GM18870 (cell line): ENCODE measurements around the gene CACNA1H.
"Not testable (repeated sequence)": the region's sequence is repeated elsewhere in the genome, so short reads cannot be mapped to it uniquely, and the experiment has no call there.

Source experiments
- ATAC-seq: cut with Tn5 transposase; IDR thresholded peaks from one replicate; pipeline ENCODE4 v1.9.1; 2021; ENCODE audit warnings: moderate library complexity; ENCODE audit not compliant: unreplicated experiment

Gene CACNA1H

DNA sequence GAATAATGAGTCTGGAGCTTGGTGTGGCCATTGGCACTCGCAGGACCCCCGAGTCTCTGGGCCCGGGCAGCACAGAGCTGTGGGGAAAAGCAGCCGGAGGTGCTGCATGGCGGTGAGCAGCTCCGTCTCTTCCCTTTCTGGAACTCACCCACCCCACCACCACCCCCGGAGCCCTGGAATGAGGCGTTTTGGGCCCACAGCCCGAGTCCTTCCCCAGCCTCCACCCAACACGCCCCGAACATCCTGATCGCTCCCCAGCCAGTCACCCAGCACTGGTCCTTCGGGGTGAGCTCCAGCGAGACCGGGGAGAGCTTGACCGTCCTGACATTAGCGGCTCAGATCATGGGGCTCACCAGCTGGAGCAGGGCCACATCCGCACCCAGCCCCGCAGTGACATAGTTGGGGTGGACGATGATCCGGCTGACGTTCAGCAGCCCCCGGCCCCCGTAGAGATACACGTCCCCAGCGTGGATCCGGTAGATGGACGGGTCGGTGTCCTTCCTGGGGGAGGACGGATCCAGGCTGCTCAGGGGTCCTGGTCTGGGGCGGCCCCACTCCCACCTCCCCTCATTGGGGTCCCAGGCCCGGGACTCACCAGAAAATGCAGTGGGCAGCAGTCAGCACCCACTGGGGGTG, 109.4 kb downstream of the CACNA1H start:
- ATAC-seq = no peak

DNA sequence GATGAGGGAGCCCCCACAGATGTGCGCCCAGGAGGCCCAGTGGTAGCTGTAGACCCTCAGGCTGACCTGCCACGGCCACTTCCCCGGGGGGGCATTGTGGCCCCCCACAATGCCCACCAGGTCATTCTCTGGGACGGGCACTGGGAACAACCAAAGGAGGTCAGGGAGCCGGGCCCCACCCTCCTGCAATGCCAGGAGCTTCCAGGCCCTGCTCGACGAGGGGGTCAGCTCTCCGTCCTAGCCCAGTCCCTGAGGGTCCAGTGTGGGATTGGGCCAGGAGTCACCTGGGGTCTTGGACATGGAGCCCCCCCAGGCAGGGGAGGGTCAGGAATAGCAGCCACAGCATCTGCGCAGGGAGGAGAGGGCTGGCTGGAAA, 109.9 kb downstream of the CACNA1H start:
- ATAC-seq = no peak

DNA sequence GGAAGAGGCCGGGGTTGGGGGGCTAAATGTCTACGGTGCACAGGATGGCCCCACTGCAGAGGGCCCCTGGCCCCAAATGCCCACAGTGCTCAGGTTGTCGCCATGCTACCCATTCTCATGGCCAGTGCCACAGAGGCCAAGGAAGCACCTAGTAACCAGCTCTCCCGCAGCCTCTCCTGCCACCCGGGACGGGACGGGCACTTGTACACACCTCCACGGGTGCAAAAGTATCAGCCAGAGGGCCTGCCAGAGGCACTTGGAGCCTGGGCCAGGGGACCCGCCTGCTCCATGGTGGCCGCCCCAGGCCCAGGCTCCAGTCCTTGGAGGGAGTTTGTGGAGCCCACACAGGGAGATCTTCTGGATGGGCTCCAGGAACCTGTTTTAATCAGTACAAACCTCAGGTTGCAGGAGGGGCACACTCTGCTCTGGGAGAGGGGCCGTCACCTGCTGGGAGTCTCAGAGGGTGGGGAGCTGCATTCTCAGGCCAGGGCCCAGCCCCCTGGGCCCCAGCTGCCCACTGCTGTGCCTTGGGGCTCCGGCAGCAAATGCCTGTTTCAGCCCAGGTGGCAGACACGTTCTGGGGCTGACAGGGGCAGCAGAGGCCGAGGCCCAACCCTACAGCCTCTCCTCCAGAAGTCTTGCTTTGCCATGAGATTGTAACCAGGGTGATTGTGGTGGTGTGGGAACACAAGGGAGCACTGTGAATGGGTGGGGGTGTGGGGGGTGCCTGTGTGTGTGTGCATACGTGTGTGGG, 110.9 kb downstream of the CACNA1H start:
- ATAC-seq = no peak

DNA sequence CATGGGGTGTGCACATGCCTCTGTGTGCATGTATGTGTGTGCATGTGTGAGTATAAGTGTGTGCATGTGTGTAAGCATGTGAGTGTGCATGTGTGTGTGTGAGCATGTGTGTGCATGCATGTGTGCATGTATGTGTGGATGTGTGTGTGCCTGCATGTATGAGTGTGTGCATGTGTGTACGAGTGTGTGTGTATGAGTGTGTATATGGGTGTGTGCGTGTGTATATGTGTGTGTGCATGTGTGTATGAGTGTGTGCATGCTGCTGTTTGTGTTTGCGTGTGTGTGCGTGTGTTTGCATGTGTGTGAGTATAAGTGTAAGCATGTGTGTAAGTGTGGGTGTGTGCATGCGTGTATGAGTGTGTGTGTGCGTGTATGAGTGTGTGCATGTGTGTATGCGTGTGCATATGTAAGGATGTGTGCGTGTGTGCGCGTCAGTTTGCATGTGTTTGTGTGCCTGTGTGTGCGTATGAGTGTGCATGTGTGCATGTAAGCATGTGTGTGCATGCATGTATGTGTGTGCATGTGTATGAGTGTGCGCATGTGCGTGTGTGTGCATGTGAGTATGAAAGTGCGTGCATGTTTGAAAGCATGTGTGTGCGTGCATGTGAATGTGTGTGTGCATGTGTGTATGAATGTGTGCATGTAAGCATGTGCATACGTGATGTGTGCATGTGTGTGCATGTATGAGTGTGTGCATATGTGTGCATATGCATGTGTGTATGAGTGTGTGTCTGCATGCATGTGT, 111.6 kb downstream of the CACNA1H start:
- ATAC-seq = no peak

DNA sequence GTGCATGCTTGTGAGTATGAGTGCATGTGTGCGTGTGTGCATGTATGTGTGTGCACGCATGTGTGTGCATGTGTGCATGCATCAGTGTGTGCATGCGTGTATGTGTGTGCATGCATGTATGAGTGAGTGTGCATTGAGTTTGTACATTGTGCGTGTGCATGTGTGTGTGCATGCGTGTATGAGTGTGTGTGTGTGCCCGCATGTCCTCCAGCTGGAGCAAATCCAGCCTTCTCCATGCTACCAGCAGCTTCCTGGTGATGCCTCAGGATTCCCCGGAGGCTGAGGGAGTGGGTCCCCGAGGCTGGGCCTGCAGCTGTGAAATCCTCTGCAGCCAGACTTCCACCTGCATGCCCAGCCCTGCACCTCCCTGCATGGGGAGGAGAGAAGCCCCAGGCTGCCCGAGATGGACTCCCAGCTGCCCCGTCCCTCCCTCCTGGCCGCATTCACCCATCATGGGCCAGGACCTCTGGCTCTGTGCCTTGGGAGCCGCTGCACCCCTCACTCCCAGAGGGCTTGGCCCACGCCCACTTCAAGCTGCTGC, 112.3 kb downstream of the CACNA1H start:
- no peak for ATAC-seq

DNA sequence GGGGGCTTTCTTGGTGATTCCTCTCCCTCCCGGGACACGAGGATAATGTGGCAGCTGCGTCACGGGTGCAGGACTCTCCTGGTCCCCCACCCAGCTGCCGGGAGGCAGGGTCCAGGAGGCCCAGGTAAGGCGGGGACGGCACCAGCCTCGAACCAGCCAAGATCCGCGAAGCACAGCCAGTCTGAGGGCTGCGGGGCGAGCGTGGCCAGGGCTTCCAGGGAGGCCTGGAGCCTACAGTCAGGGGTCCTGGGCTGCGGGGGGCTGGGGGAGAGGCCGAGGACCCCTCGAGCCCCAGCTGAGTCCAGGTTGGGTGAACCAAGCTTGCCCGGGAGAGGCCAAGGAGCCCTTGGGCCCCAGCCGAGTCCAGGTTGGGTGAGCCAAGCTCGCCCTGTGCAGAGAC, 112.9 kb downstream of the CACNA1H start:
- ATAC-seq = no peak

DNA sequence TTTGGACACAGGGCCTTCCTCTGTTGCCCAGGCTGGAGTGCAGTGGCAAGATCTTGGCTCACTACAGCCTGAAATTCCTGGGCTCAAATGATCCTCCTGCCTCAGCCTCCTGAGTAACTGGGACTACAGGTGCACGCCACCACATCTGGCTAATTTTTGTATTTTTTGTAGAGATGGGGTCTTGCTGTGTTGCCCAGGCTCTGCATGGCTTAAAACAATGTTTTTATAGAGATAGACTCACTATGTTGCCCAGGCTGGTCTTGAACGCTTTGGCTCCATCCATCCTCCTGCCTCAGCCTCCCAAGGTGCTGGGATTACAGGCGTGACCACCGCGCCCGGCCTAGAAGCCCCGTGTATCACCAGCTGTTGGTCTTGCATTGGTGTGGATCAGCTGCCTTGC, 116.5 kb downstream of the CACNA1H start:
- not testable (repeated sequence) for ATAC-seq

DNA sequence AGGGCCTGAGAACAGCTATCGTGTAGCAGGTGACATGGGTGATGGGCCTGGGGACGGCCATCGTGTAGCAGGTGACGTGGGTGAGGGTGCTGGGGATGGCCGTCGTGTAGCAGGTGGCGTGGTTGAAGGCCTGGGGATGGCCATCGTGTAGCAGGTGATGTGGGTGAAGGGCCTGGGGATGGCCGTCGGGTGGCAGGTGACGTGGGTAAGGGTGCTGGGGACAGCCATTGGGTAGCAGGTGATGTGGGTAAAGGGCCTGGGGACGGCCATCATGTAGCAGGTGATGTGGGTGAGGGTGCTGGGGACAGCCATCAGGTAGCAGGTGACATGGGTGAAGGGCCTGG, 118.4 kb downstream of the CACNA1H start:
- no peak for ATAC-seq
